A673 (cell line): ENCODE measurements around the gene FHIT. TPM values are rescaled to one million over a fixed set of nuclear protein-coding genes. Genes with fewer than 3 reads are reported as not detected.

Source experiments
- BruUV-seq: library from RNA; stranded (reverse); fragments of 400-500 nt; replicated peaks from 2 replicates; lab custom pipeline; 2021; lab: Mats Ljungman, UMichigan
- CTCF ChIA-PET: fragments of 300-600 bp; sonication (Branson Sonifier 250); formaldehyde crosslinking; loops from one replicate; lab custom pipeline; 2022; ENCODE audit warnings: antibody characterized with exemption; lab: Charles Lee
- POLR2A ChIA-PET: fragments of 300-600 bp; sonication (Branson Sonifier 250); formaldehyde crosslinking; loops from one replicate; lab custom pipeline; 2022; ENCODE audit warnings: antibody characterized with exemption; ENCODE audit not compliant: low non-redundant PET; lab: Charles Lee
- DNase-seq: peaks from one replicate; pipeline ENCODE4 v3.0.0-alpha.2; 2015; ENCODE audit warnings: low spot score
- H3K27ac ChIP-seq: fragments of 200-600 bp; sonication (generic); 2 replicates; pipeline ENCODE4 v1.5.1; 2016; ENCODE audit warnings: mixed run types, low read depth, mild to moderate bottlenecking, mixed read lengths, antibody characterized with exemption, low read length; ENCODE audit not compliant: poor library complexity, severe bottlenecking
- H3K27me3 ChIP-seq: fragments of 200-600 bp; sonication (generic); replicated peaks from 2 replicates; pipeline ENCODE4 v1.6.1; 2017; ENCODE audit warnings: mixed run types, low read depth, mild to moderate bottlenecking, mixed read lengths, antibody characterized with exemption, low read length; ENCODE audit not compliant: insufficient read depth, poor library complexity
- H3K36me3 ChIP-seq: fragments of 200-600 bp; sonication (generic); 2 replicates; pipeline ENCODE4 v1.6.1; 2016; ENCODE audit warnings: mixed run types, mild to moderate bottlenecking, mixed read lengths, antibody characterized with exemption, low read length; ENCODE audit not compliant: insufficient read depth, poor library complexity, severe bottlenecking
- H3K4me1 ChIP-seq: fragments of 200-600 bp; sonication (generic); 2 replicates; pipeline ENCODE4 v1.6.1; 2017; ENCODE audit warnings: mixed run types, mild to moderate bottlenecking, mixed read lengths, antibody characterized with exemption, low read length; ENCODE audit not compliant: insufficient read depth, poor library complexity, severe bottlenecking
- H3K4me3 ChIP-seq: fragments of 200-600 bp; sonication (generic); 2 replicates; pipeline ENCODE4 v1.5.1; 2016; ENCODE audit warnings: low read depth, mixed run types, mild to moderate bottlenecking, mixed read lengths, low read length; ENCODE audit not compliant: poor library complexity, severe bottlenecking
- H3K9me3 ChIP-seq: fragments of 200-600 bp; sonication (generic); 2 replicates; pipeline ENCODE4 v1.6.1; 2016; ENCODE audit warnings: mixed run types, low read depth, mild to moderate bottlenecking, mixed read lengths, antibody characterized with exemption, low read length; ENCODE audit not compliant: poor library complexity, severe bottlenecking
- CTCF ChIP-seq: fragments of 300-800, 200-600 bp; sonication (generic); conservative IDR thresholded peaks from 2 replicates; pipeline ENCODE4 v1.5.1; 2017; ENCODE audit warnings: low read depth, mild to moderate bottlenecking, antibody characterized with exemption, low read length, moderate library complexity, mixed read lengths
- EZH2 ChIP-seq: fragments of 200-600 bp; sonication (generic); IDR thresholded peaks from 2 replicates; pipeline ENCODE4 v1.6.1; 2017; ENCODE audit warnings: borderline replicate concordance, low read depth, mild to moderate bottlenecking, mixed read lengths, antibody characterized with exemption, low read length; ENCODE audit not compliant: poor library complexity, severe bottlenecking
- intact Hi-C: fragments of 100-400 bp; cut with micrococcal nuclease; formaldehyde crosslinking; loops from one replicate; pipeline ENCODE4 v1.10.0; 2022; ENCODE audit not compliant: unreplicated experiment
- total RNA-seq: library from RNA; stranded (reverse); gene quantifications from 2 replicates; pipeline ENCODE4 v1.2.3, GENCODE V29; 2021

Gene FHIT
- total RNA-seq, 1 experiment from 2014 or later, result not detected

DNA sequence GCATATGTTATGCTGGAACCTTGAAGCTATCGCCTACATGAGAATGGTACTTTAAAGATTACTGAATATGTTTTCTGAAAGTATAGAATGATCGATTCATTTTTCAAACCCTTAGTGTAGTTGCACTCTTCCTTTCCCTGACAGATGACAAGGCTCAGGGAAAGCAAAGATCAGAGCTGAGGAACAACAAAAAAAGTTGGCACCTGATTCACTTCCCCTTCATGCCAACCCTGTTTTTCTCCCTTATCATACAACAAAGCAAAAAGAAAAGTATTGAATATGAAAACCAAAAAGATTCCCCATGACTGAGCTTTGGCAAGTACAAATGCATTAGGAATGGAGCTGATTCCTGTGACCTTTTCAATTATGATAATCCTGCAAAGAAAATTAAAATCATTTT lies 1012.7 kb downstream of the FHIT start:
- no peak for TF ChIP-seq CTCF
- intact Hi-C loops, result no loop called here
- ChIA-PET CTCF (no interaction called here), POLR2A (no interaction called here)
- no peaks in the 10 kb centered on the region for H3K27me3 ChIP-seq
- no peaks in the 10 kb centered on the region for H3K4me1 ChIP-seq
- no TSS peak for BruUV-seq
- DNase-seq, result no peak
- H3K4me3 ChIP-seq, result no peak overlapping the region
- H3K36me3 ChIP-seq, result no peaks in the 10 kb centered on the region
- no peak overlapping the region for H3K27ac ChIP-seq
- no peaks in the 10 kb centered on the region for H3K9me3 ChIP-seq

- Histone ChIP-seq H3K4me3 (no peak overlapping the region), H3K4me1 (no peaks in the 10 kb centered on the region), H3K27ac (no peak overlapping the region), H3K36me3 (no peaks in the 10 kb centered on the region), H3K9me3 (no peaks in the 10 kb centered on the region), H3K27me3 (no peaks in the 10 kb centered on the region)
- no peak for DNase-seq
- CTCF ChIA-PET, result no interaction called here
- no TSS peak for BruUV-seq
- intact Hi-C loops, result no loop called here
- TF ChIP-seq EZH2 (no peak), CTCF (no peak)
- POLR2A ChIA-PET, result no interaction called here
Observed at GRCh38 chr3:60229502-60229901, 1021.8 kb downstream of the FHIT start.

GRCh38 chr3:60228823-60229222 lies 1022.4 kb downstream of the FHIT start:
- Histone ChIP-seq H3K9me3 (no peaks in the 10 kb centered on the region), H3K4me1 (no peaks in the 10 kb centered on the region), H3K27me3 (no peaks in the 10 kb centered on the region), H3K36me3 (no peaks in the 10 kb centered on the region), H3K4me3 (no peak overlapping the region), H3K27ac (no peak overlapping the region)
- intact Hi-C loops, result no loop called here
- no peak for DNase-seq
- no TSS peak for BruUV-seq
- CTCF ChIA-PET, result no interaction called here
- TF ChIP-seq EZH2, result no peak
- no peak for TF ChIP-seq CTCF
- POLR2A ChIA-PET, result no interaction called here
